ENCODE results near the gene POLRMT.

Gene POLRMT

DNA sequence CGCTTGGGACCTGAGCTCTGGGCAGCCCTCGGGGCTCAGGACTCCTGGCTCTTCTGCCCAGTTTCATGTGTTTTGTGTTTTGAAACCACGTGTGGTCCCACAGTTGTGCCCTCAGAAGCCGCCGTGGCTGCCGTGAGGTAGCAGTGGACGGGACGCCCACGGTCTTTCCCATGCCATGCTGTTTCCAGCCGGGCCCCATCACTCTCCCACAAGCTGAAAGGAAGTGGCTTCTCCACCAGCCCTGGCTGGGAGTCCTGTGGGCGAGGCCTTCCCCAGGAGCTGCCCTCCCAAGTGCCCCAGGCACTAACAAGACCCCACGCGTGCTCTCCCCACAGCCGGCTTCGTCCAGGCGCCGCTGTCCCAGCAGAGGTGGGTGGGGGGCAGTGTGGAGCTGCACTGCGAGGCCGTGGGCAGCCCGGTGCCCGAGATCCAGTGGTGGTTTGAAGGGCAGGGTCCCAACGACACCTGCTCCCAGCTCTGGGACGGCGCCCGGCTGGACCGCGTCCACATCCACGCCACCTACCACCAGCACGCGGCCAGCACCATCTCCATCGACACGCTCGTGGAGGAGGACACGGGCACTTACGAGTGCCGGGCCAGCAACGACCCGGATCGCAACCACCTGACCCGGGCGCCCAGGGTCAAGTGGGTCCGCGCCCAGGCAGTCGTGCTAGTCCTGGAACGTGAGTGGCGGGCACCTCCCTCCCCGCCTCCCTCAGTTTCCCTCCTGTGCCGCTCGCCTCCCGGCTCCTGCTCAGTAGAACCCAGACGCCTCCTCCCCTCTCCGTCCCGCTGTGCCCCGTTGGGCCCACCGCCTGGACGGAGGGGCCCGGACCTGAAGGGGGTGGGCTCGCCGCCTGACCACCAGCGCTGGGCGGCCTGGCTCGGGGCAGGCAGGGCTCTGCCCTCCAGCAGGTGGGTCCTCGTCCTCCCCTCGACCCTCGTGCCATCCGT lies 55.6 kb downstream of the POLRMT start:
- CTCF ChIA-PET = interaction anchor here (5.9 kb wide), 1 partner anchor 8 kb away, joined by 66 read pairs; no protein-coding TSS in a partner anchor
- DNase-seq (ENCODE audit: low read depth, low spot score) = no peak
- POLR2A ChIA-PET = interaction anchor here (0.6 to 1.0 kb wide), 2 partner anchors 10 to 35 kb away, joined by 3 read pairs; no protein-coding TSS in a partner anchor
- no peak overlapping the region for H3K4me3 ChIP-seq (ENCODE audit: low read depth, low read length)
- TF ChIP-seq, protein P1, sequence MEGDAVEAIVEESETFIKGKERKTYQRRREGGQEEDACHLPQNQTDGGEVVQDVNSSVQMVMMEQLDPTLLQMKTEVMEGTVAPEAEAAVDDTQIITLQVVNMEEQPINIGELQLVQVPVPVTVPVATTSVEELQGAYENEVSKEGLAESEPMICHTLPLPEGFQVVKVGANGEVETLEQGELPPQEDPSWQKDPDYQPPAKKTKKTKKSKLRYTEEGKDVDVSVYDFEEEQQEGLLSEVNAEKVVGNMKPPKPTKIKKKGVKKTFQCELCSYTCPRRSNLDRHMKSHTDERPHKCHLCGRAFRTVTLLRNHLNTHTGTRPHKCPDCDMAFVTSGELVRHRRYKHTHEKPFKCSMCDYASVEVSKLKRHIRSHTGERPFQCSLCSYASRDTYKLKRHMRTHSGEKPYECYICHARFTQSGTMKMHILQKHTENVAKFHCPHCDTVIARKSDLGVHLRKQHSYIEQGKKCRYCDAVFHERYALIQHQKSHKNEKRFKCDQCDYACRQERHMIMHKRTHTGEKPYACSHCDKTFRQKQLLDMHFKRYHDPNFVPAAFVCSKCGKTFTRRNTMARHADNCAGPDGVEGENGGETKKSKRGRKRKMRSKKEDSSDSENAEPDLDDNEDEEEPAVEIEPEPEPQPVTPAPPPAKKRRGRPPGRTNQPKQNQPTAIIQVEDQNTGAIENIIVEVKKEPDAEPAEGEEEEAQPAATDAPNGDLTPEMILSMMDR (IDR thresholded peaks at IDR 0.05; ENCODE audit: insufficient read depth, low read length, missing control alignments) = no peak

DNA sequence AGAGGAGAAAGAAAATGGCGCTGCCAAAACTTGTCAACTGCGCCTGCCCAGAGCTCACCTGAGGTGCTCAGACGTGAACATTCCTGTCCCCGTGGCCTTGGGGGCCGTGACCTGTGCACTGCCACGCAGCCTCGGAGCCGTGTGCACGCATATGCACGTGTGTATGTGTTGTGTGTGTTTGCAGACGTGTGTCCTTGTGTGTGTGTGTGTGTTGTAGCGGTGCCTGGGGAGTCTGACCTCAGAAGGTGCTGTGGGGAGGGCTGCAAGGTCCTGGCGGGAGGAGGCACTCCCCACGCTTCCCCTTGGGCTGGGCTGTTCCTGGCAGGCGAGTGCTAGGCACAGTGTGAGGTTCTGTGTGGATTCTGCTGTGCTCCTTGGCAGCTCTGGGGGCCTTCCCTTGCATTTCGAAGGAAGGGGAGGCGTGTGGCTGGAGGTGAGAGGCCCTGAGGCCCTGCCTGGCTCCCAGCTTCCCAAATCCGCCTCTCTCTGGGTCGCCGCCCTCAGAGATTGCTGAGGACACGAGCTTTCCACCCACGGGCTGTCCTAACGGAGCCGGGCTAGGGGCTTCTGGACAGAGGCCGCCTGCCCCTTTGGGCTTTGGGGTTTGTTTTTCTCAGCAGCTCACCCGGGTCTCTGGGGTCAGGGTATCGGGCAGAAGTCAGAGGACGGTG lies 56.4 kb downstream of the POLRMT start:
- TF ChIP-seq, protein P1 (IDR thresholded peaks at IDR 0.05; ENCODE audit: insufficient read depth, low read length, missing control alignments) = no peak
- CTCF ChIA-PET = interaction anchor here (0.9 to 5.9 kb wide), 3 partner anchors 9 to 45 kb away, joined by 4 to 66 read pairs (median 5); no protein-coding TSS in a partner anchor
- POLR2A ChIA-PET = interaction anchor here (0.6 to 1.0 kb wide), 2 partner anchors 9 to 36 kb away, joined by 3 read pairs; no protein-coding TSS in a partner anchor
- no peak for DNase-seq (ENCODE audit: low read depth, low spot score)
- no peak overlapping the region for H3K4me3 ChIP-seq (ENCODE audit: low read depth, low read length)

DNA sequence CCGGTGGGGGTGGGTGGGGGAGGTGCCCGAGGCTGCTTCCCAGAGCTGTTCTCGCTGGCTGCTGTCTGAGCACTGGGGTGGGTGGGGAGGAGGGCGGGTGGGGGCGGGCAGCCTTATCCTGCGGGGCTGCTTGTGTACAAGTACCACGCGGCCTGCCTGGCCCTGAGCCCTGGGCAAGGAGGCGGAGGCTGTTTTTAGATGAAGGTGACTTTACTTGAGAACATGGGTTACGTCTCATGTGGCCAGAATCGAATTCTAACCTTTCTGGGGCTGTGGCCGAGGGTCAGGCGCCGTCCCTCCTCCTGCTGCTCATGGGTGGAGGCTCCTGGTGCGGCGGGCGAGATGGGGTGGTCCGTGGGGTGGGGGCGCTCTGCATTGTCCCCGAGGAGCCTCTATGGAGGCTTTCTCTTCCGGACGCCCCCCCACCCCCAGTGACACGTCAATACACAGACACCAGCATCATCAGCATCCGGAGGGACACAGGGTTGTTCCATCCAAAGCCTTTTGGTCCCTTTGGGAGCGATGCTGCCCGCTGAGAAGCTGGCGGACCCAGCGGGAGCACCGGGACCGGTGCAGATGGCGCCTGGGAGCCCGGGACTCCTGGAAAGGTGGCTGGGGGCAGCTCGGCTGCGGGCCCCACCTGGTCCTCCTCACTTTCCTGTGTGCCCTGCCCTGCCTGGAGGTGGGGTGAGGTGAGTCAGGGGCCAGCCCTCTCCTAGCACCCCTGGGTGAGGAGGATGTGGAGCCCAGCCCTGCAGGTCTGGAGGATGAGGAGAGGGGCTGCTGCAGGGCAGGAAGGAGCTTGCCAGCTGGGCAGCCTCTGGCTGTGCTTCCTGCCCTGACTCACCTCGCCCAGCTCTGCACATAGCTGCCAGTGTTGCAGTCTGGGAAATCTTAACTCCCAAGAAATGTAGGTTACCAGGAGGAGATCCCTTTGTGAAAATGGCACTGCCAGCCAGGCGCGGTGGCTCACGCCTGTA lies 57.5 kb downstream of the POLRMT start:
- peak overlapping the region; percentile 44 for H3K4me3 ChIP-seq (ENCODE audit: low read depth, low read length)
- POLR2A ChIA-PET = no interaction called here
- no peak for DNase-seq (ENCODE audit: low read depth, low spot score)
- CTCF ChIA-PET = interaction anchor here (0.9 to 5.9 kb wide), 6 partner anchors 10 to 158 kb away, joined by 3 to 66 read pairs (median 4); no protein-coding TSS in a partner anchor
- TF ChIP-seq, protein P1 (IDR thresholded peaks at IDR 0.05; ENCODE audit: insufficient read depth, low read length, missing control alignments) = no peak

DNA sequence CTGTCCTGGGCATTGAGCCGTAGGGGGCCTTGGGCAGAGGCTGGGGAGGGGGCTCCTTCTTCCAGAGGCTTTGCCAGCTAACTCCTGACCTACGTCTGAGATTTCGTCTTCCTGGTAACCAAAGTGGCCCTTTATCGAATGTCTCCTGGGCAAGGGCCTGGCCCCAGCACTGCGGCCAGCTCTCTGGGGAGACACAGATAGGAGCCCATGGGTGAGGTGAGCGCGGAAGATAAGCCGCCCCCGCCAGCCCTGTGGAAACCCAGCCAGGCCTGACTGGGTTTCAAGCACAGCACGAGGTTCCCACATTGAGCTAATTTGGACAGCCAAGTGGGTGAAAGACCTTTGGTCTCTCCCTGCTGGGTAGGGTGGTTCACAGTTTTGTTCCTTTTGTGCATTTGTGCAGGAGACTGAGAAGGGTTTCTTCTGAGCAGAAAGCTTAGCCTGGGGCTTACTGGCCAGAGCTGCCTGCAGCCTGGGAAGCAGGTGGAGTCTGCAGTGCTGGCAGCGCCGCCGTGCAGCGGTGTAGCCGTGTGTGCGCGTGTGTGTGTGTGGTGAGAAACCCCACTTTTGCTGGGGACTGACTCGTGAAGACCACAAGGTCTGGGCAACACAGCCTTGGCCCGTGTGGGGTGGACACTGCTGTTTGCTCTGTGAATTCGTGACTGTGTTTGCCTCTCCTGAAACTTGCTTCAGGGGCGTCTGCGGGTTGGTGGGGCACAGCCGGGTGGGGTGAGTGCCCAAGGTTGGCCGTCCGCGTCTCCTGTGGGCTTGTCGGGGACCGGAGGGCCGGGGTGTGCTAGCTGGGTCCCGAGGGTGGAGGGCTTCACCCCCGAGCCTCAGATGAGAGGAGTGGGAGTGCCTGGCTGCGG lies 58.4 kb downstream of the POLRMT start:
- no peak for DNase-seq (ENCODE audit: low read depth, low spot score)
- H3K4me3 ChIP-seq (ENCODE audit: low read depth, low read length) = peak overlapping the region; percentile 44
- POLR2A ChIA-PET = no interaction called here
- TF ChIP-seq, protein P1 (IDR thresholded peaks at IDR 0.05; ENCODE audit: insufficient read depth, low read length, missing control alignments) = no peak
- CTCF ChIA-PET = interaction anchor here (1.1 to 5.9 kb wide), 2 partner anchors 11 to 64 kb away, joined by 4 to 66 read pairs; no protein-coding TSS in a partner anchor

DNA sequence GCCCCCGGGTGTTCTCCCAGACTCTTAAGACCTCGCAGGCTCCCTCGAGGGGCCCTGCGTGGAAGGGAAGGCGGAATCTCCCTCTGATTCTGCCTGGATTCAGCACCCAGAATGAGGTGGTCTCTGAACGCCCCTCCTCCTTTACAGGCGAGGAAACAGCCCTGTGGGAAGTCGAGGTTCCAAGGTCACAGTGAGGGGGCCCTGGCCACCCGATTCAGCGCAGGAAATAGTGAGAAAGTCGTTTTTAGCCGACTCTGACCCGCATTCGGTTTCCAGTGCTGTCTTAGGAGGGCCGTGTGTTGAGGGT lies 59.9 kb downstream of the POLRMT start:
- no peak for DNase-seq (ENCODE audit: low read depth, low spot score)
- CTCF ChIA-PET = interaction anchor here (5.9 kb wide), 1 partner anchor 12 kb away, joined by 66 read pairs; no protein-coding TSS in a partner anchor
- TF ChIP-seq, protein P1 (IDR thresholded peaks at IDR 0.05; ENCODE audit: insufficient read depth, low read length, missing control alignments) = no peak
- POLR2A ChIA-PET = no interaction called here
- peak overlapping the region; percentile 93 for H3K4me3 ChIP-seq (ENCODE audit: low read depth, low read length)
